ENCODE measurements around the gene PLEKHA5.
A peak's percentile ranks its signal among the peaks of the same experiment; 100 is the strongest.
"Not testable (repeated sequence)": the region's sequence is repeated elsewhere in the genome, so short reads cannot be mapped to it uniquely, and the experiment has no call there.

PLEKHA5 gene, protein sequence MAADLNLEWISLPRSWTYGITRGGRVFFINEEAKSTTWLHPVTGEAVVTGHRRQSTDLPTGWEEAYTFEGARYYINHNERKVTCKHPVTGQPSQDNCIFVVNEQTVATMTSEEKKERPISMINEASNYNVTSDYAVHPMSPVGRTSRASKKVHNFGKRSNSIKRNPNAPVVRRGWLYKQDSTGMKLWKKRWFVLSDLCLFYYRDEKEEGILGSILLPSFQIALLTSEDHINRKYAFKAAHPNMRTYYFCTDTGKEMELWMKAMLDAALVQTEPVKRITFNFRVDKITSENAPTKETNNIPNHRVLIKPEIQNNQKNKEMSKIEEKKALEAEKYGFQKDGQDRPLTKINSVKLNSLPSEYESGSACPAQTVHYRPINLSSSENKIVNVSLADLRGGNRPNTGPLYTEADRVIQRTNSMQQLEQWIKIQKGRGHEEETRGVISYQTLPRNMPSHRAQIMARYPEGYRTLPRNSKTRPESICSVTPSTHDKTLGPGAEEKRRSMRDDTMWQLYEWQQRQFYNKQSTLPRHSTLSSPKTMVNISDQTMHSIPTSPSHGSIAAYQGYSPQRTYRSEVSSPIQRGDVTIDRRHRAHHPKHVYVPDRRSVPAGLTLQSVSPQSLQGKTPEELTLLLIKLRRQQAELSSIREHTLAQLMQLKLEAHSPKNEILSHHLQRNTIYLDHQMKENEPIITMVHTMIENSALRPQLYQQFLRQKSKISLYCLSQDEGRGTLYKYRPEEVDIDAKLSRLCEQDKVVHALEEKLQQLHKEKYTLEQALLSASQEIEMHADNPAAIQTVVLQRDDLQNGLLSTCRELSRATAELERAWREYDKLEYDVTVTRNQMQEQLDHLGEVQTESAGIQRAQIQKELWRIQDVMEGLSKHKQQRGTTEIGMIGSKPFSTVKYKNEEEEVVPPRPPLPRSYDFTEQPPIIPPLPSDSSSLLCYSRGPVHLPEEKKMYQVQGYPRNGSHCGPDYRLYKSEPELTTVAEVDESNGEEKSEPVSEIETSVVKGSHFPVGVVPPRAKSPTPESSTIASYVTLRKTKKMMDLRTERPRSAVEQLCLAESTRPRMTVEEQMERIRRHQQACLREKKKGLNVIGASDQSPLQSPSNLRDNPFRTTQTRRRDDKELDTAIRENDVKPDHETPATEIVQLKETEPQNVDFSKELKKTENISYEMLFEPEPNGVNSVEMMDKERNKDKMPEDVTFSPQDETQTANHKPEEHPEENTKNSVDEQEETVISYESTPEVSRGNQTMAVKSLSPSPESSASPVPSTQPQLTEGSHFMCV

GRCh38 chr12:19129486-19130223 lies at the start of gene PLEKHA5:
TSS of gene PLEKHA5 (plus strand) at chr12:19129733. CDS start at chr12:19129800, 67 bp downstream.
- peak; percentile 77 for DNase-seq (ENCODE audit: low read depth)

GRCh38 chr12:19080918-19081317 lies 48.6 kb upstream of the PLEKHA5 start:
- DNase-seq (ENCODE audit: low read depth), result no peak

DNA sequence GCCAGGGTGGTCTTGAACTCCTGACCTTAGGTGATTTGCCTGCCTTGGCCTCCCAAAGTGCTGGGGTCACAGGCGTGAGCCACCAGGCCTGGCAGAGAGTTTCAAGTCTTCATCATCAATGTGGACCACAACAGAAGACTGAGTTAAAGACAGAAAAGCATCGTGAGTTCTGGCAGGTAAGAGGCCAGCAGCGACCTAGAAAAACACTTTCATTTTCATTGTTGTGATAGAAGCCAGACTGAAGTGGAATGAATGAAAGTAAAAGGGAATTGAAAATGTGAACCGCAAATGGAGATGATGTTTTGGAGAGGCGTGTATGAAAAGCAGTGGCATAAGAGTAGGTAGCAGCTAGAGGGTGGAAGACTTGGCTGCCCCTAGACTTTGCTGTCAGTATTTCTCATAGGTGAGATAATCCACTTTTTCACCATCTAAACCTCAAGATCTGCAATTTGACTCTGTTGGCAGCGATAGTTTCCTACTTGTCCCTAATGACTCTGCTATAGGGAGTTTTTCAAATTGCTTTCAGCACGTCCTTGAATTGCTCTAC lies 47.1 kb upstream of the PLEKHA5 start:
- no peak for DNase-seq (ENCODE audit: low read depth)

- DNase-seq (ENCODE audit: low read depth), result no peak
These were observed 45.0 kb upstream of the PLEKHA5 start for GRCh38 chr12:19084547-19084946.

GRCh38 chr12:19085090-19085489 lies 44.4 kb upstream of the PLEKHA5 start:
- no peak for DNase-seq (ENCODE audit: low read depth)

- DNase-seq (ENCODE audit: low read depth), result no peak
These were observed 40.9 kb upstream of the PLEKHA5 start for GRCh38 chr12:19088606-19089005.

- not testable (repeated sequence) for DNase-seq (ENCODE audit: low read depth)
These were observed 37.1 kb upstream of the PLEKHA5 start for GRCh38 chr12:19092482-19092881.

- peak; percentile 45 for DNase-seq (ENCODE audit: low read depth)
These were observed 36.3 kb upstream of the PLEKHA5 start for GRCh38 chr12:19093218-19093617.

GRCh38 chr12:19095331-19095730 lies 34.2 kb upstream of the PLEKHA5 start:
- no peak for DNase-seq (ENCODE audit: low read depth)

DNA sequence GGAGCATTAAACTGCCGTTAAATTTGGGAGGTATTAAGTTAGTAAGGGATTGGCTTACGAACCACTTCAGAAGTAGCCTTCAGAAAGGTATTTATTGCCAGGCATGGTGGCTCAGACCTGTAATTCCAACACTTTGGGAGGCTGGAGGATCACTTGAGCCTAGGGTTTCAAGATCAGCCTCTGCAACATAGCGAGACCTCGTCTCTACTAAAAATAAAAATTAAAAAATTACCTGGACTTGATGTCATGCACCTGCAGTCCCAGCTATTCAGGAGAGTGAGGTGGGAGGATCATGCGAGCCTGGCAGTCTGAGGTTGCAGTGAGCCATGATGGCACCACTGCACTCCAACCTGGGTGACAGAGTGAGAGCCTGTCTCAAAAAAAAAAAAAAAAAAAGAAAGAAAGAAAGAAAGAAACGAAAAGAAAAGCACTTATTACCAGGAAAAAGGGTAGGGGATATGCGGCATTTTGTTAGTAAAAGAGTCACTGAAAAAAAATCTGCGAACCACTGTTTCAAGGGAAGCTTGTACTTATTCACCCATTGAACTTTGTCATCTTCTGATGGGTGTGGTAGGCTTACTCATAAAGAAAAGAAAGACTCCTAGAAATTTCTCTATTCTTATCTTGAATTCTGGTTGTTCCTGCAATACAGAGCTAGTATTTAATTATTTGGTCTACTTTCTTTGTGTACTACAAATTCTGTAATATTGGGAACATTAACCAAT lies 33.6 kb upstream of the PLEKHA5 start:
- no peak for DNase-seq (ENCODE audit: low read depth)

GRCh38 chr12:19105463-19105862 lies 24.1 kb upstream of the PLEKHA5 start:
- no peak for DNase-seq (ENCODE audit: low read depth)

DNA sequence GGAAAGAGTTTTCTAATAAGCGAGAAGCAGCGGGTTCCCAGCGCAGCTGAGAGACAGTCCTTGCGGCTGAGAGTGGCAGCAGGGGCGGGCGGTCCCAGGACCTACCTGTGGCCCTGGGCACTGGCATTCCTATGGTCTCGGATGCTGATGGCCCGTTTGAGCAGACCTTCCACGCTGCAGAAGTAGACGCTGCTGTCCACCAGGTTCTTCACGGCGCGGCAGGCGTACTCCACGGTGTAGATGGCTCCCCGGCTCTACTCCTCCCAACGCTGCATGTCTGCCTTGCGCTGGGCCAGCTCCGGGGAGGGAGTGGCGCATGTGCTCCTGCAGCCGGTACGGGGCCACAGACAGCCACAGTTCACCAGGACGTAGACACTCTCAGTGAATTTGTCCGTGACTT lies 21.8 kb upstream of the PLEKHA5 start:
- DNase-seq (ENCODE audit: low read depth), result no peak

GRCh38 chr12:19110221-19110940 lies 19.2 kb upstream of the PLEKHA5 start:
- DNase-seq (ENCODE audit: low read depth), result no peak

GRCh38 chr12:19113464-19113863 lies 16.1 kb upstream of the PLEKHA5 start:
- no peak for DNase-seq (ENCODE audit: low read depth)

- no peak for DNase-seq (ENCODE audit: low read depth)
These were observed 14.2 kb upstream of the PLEKHA5 start for GRCh38 chr12:19115285-19115684.

- DNase-seq (ENCODE audit: low read depth), result no peak
These were observed 10.1 kb upstream of the PLEKHA5 start for GRCh38 chr12:19119440-19119839.

DNA sequence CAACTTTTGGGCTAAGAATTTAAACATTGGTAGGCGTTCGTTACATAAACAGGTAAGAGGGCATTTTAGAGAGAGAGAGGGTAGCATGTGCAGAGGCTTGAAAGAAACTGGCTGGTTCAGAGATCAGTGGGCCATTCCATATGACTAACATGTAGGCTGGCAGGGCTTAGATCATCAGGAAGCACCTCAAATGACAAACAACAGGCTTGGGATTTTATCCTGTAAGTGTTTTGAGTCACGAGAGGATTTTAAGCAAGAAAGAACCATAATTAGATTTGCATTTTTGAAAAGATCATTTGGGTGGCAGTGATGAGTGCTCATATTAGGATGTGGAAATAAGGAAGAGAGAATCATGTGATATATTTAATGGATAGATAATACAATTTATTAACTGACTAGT lies 8.7 kb upstream of the PLEKHA5 start:
- DNase-seq (ENCODE audit: low read depth), result peak; percentile 8

GRCh38 chr12:19121449-19122018 lies 8.0 kb upstream of the PLEKHA5 start:
- no peak for DNase-seq (ENCODE audit: low read depth)

GRCh38 chr12:19125325-19125724 lies 4.2 kb upstream of the PLEKHA5 start:
- DNase-seq (ENCODE audit: low read depth), result peak; percentile 9

Data from fibroblast of gingiva (primary cell).